GM21723 (cell line): ENCODE results near the gene EZH1.

ENCODE experiments used
- ATAC-seq: cut with Tn5 transposase; IDR thresholded peaks from one replicate; pipeline ENCODE4 v1.9.1; 2021; ENCODE audit warnings: mild to moderate bottlenecking, moderate library complexity; ENCODE audit not compliant: unreplicated experiment

EZH1 gene

DNA sequence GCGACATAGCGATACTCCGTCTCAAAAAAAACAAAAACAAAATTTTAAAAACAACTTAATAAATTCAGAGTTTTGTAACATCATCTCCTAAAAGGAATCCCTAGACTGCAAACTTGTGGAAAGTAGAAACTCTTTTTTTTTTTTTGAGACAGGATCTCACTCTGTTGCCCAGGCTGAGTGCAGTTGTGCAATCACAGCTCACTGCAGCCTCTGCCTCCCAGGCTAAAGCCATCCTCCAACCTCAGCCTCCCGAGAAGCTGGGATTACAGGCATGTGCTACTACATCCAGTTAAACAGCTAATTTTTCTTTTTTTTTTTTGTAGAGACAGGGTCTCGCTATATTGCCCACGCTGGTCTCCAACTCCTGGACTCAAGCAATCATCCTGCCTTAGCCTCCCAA lies 19.7 kb downstream of the EZH1 start:
- no peak for ATAC-seq

DNA sequence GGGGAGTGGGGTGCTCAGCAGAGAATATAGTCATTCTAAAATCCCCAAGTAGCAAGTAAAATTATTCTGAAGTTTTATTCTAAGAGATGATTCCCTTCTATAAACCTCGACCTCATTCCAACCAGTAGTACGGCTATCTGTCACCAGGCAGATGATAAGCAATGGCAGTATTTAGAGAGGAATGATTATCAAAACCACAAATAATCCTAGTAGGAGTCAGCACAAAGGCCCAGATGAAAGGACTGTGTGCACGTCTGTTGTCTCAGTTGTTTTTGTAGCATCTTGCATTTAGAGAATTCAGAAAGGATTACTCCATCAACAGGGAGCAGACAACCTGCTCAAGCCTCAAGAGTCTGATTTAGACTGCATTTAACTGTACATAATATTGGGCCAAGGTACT lies 21.2 kb downstream of the EZH1 start:
- ATAC-seq: no peak

DNA sequence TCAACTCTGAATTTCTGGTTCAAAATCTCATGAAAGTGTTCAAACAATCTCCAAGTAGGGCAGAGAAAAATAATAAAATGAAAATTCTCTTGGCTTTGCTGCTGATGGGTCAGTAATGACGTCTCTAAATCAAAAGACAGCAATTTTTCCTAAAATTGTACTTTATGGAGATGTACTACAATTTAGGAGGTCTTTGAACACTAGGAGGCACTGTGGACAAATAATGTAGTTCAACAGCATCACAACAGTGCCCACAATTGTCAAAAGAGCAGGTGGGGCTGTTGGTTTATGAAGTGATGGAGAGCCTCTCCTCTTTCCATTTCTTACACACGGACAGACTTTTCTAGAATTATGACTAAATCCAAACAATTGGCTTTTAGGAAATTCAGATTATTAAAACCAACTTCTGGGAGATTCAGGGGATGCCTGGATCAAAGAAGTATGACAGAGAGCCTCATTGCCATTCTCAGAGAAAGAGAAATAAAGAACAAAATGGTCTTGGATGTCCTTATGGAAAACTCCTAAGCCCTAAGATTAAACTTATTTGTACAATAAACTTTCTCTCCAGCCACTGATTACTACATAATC lies 23.8 kb downstream of the EZH1 start:
- no peak for ATAC-seq

DNA sequence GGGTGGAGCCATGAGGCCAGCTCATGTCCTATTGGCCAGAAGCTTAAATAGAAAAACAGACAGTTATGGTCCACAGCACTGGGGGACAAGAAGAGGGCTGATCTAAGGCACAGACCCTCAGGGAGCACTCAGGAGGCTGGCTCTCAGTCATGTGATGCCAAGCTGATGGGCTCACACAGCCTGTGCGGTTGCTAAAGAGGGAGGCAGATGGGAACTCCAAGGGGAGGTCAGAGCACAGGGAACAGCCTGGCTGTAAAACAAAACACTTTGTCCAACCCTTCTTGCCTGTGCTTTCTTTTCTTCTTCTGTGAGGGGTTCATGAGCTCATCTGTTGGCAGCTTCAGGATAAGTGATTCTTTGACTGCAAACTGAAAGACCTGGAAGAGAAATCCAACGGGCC lies 35.3 kb downstream of the EZH1 start:
- no peak for ATAC-seq

DNA sequence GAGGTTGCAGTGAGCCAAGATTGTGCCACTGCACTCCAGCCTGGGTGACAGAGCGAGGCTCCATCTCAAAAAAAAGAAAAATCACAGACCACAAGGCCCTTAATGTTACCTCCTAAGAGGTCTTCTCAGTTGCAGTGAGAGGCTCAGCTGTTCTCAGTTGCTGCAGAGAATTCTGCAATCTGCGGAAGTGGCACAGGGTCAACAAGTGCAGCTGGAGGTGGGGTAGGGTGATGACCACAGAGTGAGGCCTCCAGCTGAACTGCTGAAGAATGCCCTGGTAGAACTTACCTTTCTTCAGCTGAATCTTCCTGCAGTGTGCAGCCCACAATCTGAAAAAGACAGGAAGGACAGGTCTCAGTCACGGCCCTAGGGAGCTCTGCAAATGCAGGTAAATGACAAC lies 36.3 kb downstream of the EZH1 start:
- no peak for ATAC-seq

DNA sequence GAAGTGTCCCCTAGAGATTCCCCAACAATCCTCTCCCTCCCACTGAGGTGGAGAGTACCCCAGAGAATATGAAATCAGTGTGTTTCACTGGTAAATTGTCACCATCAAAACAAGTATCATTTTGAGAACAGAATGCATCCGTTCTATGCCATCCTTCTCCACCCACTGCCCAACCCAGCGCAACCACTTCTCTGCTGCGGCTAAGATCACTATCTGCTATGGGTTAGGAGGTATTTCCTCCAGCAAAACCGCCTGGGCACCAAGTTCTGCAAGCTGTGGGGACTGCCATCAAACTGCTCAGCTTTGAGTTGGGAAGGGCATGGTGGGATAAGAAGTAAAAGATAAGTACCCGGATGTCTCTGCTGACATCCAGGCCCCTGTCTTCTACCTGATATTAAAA lies 38.1 kb downstream of the EZH1 start:
- ATAC-seq: no peak

DNA sequence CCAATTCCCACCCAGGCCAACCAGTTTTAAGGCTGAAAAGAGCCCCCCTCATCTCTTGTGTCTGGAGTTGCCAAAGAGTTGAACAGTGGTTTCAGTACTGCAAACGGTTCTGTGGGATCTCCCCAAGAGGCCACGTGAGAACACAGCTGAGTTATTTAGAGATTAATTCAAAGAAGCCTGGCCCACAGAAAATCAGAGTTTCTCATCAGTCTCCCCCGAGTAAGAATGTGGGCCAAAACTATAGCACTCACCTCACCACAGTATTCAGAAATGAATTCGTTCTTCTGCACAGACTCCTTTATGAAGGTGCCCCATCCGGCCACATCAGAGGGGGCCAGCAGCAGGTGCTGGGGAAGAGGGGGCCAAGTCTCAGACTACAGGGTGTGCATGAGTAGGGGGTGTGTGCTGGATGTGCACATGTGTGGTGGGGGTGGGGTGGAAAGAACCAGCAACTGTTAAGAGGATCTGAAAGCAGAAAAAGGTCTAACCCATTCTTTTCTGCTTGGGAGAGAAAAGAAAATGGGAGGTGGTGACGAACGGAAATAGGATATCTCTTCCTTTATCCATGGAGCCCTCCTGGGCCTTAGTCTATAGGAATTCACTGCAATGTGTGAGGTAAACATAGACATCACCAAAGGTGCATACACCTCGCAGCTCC lies 39.9 kb downstream of the EZH1 start:
- ATAC-seq: peak; percentile 86

DNA sequence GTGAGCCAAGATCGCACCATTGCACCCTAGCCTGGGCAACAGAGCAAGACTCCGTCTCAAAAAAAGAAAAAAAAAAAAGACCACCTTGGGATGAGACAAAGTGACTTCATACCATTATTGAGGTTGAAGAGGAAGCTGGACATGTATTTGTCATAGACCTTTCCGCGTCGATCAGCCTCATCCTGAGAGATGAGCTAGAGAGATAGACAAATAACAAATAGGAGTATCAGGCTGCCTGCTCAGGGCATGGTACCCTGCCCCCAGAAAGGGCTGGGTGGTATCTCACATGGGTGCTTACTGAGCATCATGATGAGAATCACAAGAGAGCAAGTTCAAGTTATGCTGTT lies 40.4 kb downstream of the EZH1 start:
- peak; percentile 13 for ATAC-seq

DNA sequence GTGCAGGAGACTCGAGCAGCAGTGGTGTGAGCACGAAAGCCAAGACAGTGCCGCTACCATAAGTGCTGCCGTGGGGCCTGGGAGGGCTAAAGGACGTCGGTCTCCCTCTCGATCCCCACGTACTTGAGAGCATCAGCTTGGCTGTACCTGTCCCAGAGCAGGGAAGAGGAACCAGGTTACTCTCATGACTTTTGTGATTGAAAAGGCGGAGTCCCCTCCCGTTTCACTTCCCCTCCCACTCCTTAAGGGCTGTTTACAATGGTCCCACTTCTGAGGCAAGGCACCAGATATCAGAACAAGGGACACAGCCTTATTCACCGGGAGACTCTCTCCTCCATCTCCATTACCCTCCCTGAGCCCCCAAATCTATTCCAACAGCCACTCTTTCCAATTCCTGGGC lies 42.4 kb downstream of the EZH1 start:
- ATAC-seq: no peak

DNA sequence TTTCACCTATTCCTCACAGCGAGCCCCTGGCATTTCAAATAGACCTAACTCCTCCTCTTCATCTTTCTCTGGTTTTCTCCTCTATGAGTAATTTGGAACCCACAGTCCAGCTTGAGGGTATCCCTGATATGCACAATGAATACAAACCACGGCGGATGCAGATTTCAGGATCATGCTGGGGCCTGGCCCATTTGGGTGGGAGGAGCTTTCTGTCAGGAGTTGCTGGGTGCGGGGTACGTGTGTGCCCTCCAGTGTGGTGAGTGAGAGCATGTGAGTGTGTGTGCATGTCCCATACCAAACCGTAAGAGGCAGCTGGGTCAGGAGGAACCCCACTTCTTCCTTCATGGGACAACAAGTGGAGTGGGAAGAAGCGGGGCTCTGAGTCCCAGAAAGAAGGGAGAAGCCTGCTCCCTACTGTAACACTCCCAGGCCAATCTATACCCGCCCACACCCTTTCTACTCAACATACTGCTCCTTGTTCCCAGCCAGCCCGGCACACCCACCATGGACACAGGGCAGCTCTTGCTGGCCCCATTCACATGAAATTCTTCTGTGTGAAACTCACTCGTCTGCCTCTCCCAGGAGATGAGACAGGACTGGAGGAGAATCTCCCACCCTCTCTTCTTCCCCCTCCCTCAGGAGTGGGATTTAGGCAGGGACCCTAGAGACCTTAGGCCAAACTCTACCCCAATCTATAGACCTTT lies 44.1 kb downstream of the EZH1 start:
- ATAC-seq: no peak

DNA sequence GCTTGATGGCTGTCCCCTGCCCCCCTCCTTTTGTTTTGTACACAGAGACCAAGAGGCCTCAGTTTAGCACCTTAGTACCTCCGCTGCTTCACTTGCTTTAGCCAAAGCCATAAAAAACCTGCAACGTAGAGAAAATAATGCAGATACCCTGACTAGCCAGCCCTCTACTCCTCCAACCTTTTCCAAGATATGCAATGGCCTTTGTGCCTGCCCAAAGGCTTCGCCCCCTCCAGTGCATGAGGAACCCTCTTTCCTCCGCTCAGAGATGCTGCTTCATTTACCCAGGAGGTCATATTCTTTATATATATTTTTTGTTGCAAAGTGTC lies 45.5 kb downstream of the EZH1 start:
- no peak for ATAC-seq

DNA sequence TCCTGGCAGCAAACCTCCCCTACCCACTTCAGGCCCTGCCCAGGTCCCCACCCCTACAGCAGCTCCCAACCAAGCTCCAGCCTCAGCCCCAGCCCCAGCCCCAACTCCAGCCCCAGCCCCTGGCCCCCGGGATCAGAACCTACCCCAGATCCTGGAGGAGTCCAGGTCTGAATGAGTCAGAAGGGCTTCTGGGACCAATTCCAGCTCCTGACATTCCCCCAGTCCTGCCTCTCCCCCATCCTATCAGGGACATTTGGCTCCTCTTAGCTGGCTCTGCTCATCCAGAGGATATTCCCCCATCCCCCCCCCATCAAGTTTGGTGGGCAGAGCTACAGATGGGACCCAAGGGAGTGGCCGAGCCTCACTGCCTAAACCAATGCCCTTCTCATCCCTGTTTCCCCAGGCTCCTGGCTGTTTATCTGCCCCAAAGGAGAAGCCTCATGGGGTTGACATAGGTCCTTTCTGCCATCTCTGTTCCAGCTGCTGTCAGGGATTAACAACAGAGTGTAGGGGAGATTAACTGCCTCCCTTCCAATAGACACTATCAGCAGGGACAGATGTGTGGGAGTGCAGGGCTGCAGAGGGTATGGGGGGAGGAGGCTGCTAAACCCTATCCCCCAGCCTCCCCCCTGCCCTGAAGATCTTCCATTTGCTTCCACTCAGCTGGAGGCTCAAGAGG lies 46.0 kb downstream of the EZH1 start:
- no peak for ATAC-seq

DNA sequence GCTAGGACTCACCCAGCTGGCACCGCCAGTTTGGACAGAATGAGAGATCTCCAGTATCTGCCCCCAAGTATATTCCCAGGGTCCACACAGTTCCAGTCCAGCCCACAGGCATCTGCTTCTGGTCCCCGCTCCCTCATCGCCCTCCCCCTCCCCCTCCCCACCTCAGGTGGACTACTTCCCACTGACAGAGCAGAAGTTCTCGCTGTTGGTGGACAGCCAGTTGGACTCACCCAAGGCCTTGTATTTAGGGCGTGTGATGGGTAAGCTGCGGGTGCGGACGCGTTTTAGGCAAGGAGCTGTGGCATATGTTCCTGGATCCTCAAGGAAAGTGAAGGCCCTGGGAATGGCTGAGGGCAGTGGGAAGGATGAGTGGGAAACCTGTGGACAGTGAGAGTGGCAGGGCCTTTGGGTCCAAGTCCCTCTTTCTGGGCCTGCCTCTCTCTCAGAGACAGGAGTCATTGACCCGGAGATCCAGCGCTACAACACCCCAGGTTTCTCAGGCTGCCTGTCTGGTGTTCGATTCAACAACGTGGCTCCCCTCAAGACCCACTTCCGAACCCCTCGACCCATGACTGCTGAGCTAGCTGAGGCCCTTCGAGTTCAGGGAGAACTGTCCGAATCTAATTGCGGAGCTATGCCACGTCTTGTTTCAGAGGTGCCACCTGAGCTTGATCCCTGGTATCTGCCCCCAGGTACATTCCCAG lies 47.6 kb downstream of the EZH1 start:
- ATAC-seq: no peak

DNA sequence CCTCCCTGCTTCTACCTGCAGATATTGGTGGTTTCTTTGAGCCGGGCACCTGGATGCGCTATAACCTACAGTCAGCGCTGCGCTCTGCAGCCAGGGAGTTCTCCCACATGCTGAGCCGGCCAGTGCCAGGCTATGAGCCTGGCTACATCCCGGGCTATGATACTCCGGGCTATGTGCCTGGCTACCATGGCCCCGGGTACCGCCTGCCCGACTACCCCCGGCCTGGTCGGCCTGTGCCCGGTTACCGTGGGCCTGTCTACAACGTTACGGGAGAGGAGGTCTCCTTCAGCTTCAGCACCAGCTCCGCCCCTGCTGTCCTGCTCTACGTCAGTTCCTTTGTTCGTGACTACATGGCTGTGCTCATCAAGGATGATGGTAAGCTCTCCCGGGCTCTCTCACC lies 49.3 kb downstream of the EZH1 start:
- no peak for ATAC-seq

DNA sequence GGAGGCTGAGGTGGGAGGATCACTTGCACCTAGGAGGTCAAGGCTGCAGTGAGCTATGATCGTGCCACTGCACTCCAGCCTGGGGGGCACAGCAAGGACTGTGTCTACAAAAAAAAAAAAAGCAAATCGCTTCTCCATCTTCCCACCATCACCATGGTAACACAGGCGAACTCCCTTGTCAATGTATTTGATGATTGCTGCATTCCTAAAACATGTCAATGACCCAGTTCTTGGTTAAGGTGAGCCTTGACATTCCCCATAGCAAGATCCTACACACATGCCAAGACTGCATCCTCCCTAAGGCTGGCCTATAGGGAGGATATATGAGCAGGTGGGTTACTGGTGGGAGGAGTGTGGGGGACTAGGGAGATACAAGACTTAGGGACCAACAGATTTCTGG lies 50.3 kb downstream of the EZH1 start:
- ATAC-seq: no peak

DNA sequence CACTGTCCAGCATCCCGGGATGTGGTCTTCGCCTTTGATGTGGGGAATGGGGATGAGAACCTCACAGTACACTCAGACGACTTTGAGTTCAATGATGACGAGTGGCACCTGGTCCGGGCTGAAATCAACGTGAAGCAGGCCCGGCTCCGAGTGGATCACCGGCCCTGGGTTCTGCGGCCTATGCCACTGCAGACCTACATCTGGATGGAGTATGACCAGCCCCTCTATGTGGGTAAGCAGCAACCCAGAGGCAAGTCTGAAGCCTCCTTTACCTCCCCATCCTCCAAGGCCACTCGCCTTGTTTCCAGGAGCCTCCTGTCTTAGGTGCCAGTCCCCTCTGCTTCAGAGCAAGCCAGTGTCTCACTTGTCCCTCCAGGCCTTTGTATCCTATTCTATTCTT lies 52.4 kb downstream of the EZH1 start:
- ATAC-seq: no peak

DNA sequence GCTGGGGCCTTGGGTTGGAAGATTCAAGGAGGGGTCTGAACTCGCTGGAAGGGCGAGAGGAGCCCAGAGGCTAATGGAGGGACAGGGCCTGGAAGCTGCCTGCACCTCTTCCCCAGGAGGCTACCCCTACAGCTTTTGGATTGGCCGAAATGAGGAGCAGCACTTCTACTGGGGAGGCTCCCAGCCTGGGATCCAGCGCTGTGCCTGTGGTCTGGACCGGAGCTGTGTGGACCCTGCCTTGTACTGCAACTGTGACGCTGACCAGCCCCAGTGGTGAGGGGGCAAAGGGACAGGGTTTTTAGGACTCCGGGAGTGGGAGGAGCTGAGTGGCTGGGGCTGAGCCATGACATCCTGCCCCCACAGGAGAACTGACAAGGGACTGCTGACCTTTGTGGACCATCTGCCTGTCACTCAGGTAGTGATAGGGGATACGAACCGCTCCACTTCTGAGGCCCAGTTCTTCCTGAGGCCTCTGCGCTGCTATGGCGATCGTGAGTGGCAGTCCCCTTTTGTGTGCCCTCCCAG lies 53.8 kb downstream of the EZH1 start:
- no peak for ATAC-seq

DNA sequence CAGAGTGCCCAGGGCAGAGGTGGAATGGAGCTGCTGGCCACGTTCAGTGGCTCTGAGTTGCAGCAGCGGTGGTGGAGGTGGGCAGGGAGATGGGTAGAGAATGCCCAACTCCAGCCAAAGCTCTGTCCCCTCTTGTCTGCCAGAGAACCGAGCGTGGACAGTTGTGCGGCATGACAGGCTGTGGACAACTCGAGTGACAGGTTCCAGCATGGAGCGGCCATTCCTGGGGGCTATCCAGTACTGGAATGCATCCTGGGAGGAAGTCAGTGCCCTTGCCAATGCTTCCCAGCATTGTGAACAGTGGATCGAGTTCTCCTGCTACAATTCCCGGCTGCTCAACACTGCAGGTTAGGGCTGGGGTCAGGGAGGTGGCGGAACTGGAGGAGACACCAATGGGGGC lies 54.2 kb downstream of the EZH1 start:
- ATAC-seq: no peak

DNA sequence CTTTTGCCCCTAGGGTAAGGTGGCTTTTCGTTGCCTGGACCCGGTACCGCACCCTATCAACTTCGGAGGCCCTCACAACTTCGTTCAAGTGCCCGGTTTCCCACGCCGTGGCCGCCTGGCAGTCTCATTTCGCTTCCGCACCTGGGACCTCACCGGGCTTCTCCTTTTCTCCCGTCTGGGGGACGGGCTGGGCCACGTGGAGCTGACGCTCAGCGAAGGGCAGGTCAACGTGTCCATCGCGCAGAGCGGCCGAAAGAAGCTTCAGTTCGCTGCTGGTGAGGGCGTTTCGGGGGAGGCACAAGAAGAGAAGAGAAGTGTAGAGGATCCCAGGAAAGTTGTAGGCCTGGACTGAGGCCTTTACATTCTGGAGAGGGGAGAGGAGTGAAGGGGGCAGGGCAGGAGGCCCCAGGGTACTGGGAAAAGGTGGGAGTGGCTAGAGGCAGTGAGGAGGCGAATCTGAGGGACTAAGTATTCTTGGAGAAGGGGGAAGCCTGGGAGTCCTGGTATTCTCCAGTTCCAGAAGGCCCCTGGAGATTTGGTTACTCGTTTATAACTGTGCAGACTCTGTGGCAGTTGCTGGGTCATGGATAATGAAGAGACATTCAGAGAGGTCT lies 57.0 kb downstream of the EZH1 start:
- no peak for ATAC-seq

DNA sequence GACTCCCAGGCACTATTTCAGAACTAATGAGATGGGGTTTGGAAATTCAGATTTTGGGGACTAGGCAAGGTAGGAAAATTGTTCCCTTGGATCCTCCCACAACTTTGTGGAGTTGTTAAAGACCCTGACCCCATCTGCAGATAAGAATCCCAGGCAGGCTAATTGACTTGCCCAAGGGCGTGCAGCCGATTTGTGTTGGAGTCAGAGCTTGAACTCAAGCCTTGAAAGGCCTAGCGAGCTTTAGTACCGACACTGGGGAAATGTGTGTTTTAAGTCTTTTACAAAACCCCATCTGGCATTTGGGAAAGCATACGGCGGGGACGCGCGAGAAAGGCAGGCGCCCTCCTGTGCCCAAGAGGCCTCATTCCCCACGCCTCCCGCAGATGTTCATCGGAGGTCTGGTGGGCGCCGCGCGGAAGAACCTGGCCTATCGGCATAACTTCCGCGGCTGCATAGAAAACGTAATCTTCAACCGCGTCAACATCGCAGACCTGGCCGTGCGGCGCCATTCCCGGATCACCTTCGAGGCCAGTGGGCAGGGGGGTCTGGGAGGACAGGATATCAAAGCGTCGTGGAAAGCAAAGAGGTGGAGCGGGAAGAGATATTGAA lies 58.2 kb downstream of the EZH1 start:
- no peak for ATAC-seq

DNA sequence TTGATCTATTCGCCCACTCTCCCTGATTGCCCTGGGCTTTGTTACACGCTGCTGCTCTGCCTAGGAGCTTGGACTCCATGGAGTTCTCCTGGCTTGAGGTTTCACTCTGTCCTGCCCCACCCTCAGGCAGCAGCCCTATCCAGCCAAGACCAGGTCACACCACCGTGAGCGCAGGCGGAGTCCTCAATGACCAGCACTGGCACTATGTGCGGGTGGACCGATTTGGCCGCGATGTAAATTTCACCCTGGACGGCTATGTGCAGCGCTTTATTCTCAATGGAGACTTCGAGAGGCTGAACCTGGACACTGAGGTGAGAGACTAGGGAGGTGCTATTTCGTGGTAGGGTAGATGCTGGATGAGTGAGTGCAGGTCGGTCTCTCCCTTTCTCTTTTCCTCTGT lies 59.0 kb downstream of the EZH1 start:
- no peak for ATAC-seq
